ENCODE data around the gene AJAP1.

Gene AJAP1

GRCh38 chr1:4743978-4744750, 89.8 kb downstream of the AJAP1 start:
- no peak for DNase-seq

GRCh38 chr1:4745560-4745959, 91.2 kb downstream of the AJAP1 start:
- DNase-seq: no peak

- no peak for DNase-seq
Observed at GRCh38 chr1:4749406-4749805, 95.0 kb downstream of the AJAP1 start.

- DNase-seq: no peak
Observed at GRCh38 chr1:4750177-4750576, 95.8 kb downstream of the AJAP1 start.

- no peak for DNase-seq
Observed at GRCh38 chr1:4752059-4752458, 97.7 kb downstream of the AJAP1 start.

- DNase-seq: no peak
Observed at GRCh38 chr1:4754816-4755215, 100.4 kb downstream of the AJAP1 start.

GRCh38 chr1:4755301-4755845, 101.0 kb downstream of the AJAP1 start:
- no peak for DNase-seq

- no peak for DNase-seq
Observed at GRCh38 chr1:4755864-4756504, 101.6 kb downstream of the AJAP1 start.

GRCh38 chr1:4756851-4757580, 102.6 kb downstream of the AJAP1 start:
- DNase-seq: no peak

- no peak for DNase-seq
Observed at GRCh38 chr1:4759671-4760070, 105.3 kb downstream of the AJAP1 start.

- DNase-seq: no peak
Observed at GRCh38 chr1:4760088-4760487, 105.7 kb downstream of the AJAP1 start.

GRCh38 chr1:4761324-4761723, 106.9 kb downstream of the AJAP1 start:
- no peak for DNase-seq

- no peak for DNase-seq
Observed at GRCh38 chr1:4762146-4762545, 107.7 kb downstream of the AJAP1 start.

- no peak for DNase-seq
Observed at GRCh38 chr1:4767308-4767707, 112.9 kb downstream of the AJAP1 start.

- no peak for DNase-seq
Observed at GRCh38 chr1:4768553-4768952, 114.1 kb downstream of the AJAP1 start.

GRCh38 chr1:4769516-4770280, 115.3 kb downstream of the AJAP1 start:
- DNase-seq: no peak

- DNase-seq: no peak
Observed at GRCh38 chr1:4770713-4771112, 116.3 kb downstream of the AJAP1 start.

GRCh38 chr1:4771267-4771666, 116.9 kb downstream of the AJAP1 start:
- DNase-seq: no peak

- DNase-seq: no peak
Observed at GRCh38 chr1:4771721-4772120, 117.3 kb downstream of the AJAP1 start.

- DNase-seq: no peak
Observed at GRCh38 chr1:4772294-4773010, 118.0 kb downstream of the AJAP1 start.

GRCh38 chr1:4773226-4773625, 118.8 kb downstream of the AJAP1 start:
- DNase-seq: no peak

GRCh38 chr1:4775506-4775905, 121.1 kb downstream of the AJAP1 start:
- no peak for DNase-seq
